GM23338 (cell line): ENCODE results near the gene LPAR6. TPM values are rescaled to one million over a fixed set of nuclear protein-coding genes. Genes with fewer than 3 reads are reported as not detected.

Experiments
- ATAC-seq: fragments of 200-7000 bp; cut with Tn5 transposase; 3 replicates; pipeline ENCODE4 v1.9.1; 2020
- DNase-seq: peaks from one replicate; pipeline ENCODE4 v3.0.0-alpha.2; 2015; ENCODE audit warnings: low spot score
- H2AFZ ChIP-seq: fragments of 200-600 bp; sonication (generic); 2 replicates; pipeline ENCODE4 v1.8.0; 2016; ENCODE audit warnings: antibody characterized with exemption, mild to moderate bottlenecking, moderate library complexity
- H3F3A ChIP-seq: fragments of 200-600 bp; sonication (generic); replicated peaks from 2 replicates; pipeline ENCODE4 v1.8.0; 2017; ENCODE audit warnings: antibody characterized with exemption, mixed run types, low read depth
- H3K27ac ChIP-seq: fragments of 200-600 bp; sonication (generic); 2 replicates; pipeline ENCODE4 v1.6.1; 2016; ENCODE audit warnings: low read depth
- H3K27me3 ChIP-seq: fragments of 200-600 bp; sonication (generic); 2 replicates; pipeline ENCODE4 v1.8.0; 2016; ENCODE audit warnings: mild to moderate bottlenecking, mixed run types, moderate library complexity; ENCODE audit not compliant: insufficient read depth
- H3K36me3 ChIP-seq: fragments of 200-600 bp; sonication (generic); 2 replicates; pipeline ENCODE4 v1.8.0; 2016; ENCODE audit warnings: mild to moderate bottlenecking; ENCODE audit not compliant: insufficient read depth
- H3K4me1 ChIP-seq: fragments of 200-600 bp; sonication (generic); 2 replicates; pipeline ENCODE4 v1.8.0; 2016; ENCODE audit warnings: mild to moderate bottlenecking, moderate library complexity; ENCODE audit not compliant: insufficient read depth
- H3K4me2 ChIP-seq: fragments of 200-600 bp; sonication (generic); 2 replicates; pipeline ENCODE4 v1.7.1; 2017; ENCODE audit warnings: mixed run types
- H3K4me3 ChIP-seq: fragments of 200-600 bp; sonication (generic); 2 replicates; pipeline ENCODE4 v1.6.1; 2016; ENCODE audit warnings: mixed run types
- H3K79me2 ChIP-seq: fragments of 200-600 bp; sonication (generic); replicated peaks from 2 replicates; pipeline ENCODE4 v1.8.0; 2017; ENCODE audit warnings: mild to moderate bottlenecking; ENCODE audit not compliant: insufficient read depth
- H3K9me2 ChIP-seq: fragments of 200-600 bp; sonication (generic); 2 replicates; pipeline ENCODE4 v1.8.0; 2017; ENCODE audit not compliant: insufficient read depth
- H4K20me1 ChIP-seq: fragments of 200-600 bp; sonication (generic); replicated peaks from 2 replicates; pipeline ENCODE4 v1.8.0; 2017; ENCODE audit warnings: mild to moderate bottlenecking; ENCODE audit not compliant: insufficient read depth
- H3K27ac Mint-ChIP-seq: 2 replicates; pipeline ENCODE4 v1.8.0; 2020; ENCODE audit warnings: inconsistent platforms, mild to moderate bottlenecking, moderate library complexity, mixed read lengths
- H3K27me3 Mint-ChIP-seq: 3 replicates; pipeline ENCODE4 v1.8.0; 2022; ENCODE audit warnings: low read depth, mild to moderate bottlenecking, moderate library complexity, mixed read lengths, inconsistent platforms; ENCODE audit not compliant: insufficient read depth, poor library complexity
- H3K36me3 Mint-ChIP-seq: 3 replicates; pipeline ENCODE4 v1.8.0; 2021; ENCODE audit warnings: low read depth, mild to moderate bottlenecking, inconsistent platforms, moderate library complexity, mixed read lengths
- H3K4me1 Mint-ChIP-seq: 3 replicates; pipeline ENCODE4 v1.8.0; 2020; ENCODE audit warnings: mild to moderate bottlenecking, inconsistent platforms, mixed read lengths
- H3K4me3 Mint-ChIP-seq: 3 replicates; pipeline ENCODE4 v1.8.0; 2021; ENCODE audit warnings: moderate library complexity, mild to moderate bottlenecking, inconsistent platforms, mixed read lengths
- H3K9me3 Mint-ChIP-seq: 3 replicates; pipeline ENCODE4 v1.8.0; 2020; ENCODE audit warnings: moderate library complexity, mild to moderate bottlenecking, inconsistent platforms, mixed read lengths
- CREB1 ChIP-seq: fragments of 250-450 bp; sonication (Bioruptor Pico); IDR thresholded peaks from 2 replicates; pipeline ENCODE4 v1.5.0; 2020; ENCODE audit warnings: low read depth, mild to moderate bottlenecking, moderate library complexity
- CTCF ChIP-seq, 2 experiments: fragments of 200-600 bp in 1 of 2; sonication (generic) in 1 of 2; conservative IDR thresholded peaks; 2 replicates each; pipeline versions ENCODE4 v1.5.1 to v1.6.1; 2016 to 2017; ENCODE audit warnings: antibody characterized with exemption in 2 of 2, low read depth in 2 of 2, mild to moderate bottlenecking in 2 of 2, moderate library complexity in 1 of 2
- ETS1 ChIP-seq: IDR thresholded peaks from 2 replicates; pipeline ENCODE4 v1.6.1; 2016; ENCODE audit warnings: antibody characterized with exemption
- EZH2 ChIP-seq: fragments of 200-600 bp; sonication (generic); IDR thresholded peaks from one replicate; pipeline ENCODE4 v1.8.0; 2017; ENCODE audit warnings: antibody characterized with exemption, mild to moderate bottlenecking, low read depth; ENCODE audit not compliant: unreplicated experiment
- EZH2phosphoT487 ChIP-seq: fragments of 200-600 bp; sonication (generic); IDR thresholded peaks from one replicate; pipeline ENCODE4 v1.8.1; 2018; ENCODE audit warnings: antibody characterized with exemption; ENCODE audit not compliant: unreplicated experiment
- JUNB ChIP-seq: IDR thresholded peaks from one replicate; pipeline ENCODE4 v1.6.1; 2016; ENCODE audit warnings: antibody characterized with exemption; ENCODE audit not compliant: unreplicated experiment
- POLR2AphosphoS5 ChIP-seq: IDR thresholded peaks from 2 replicates; pipeline ENCODE4 v1.6.1; 2016; ENCODE audit warnings: antibody characterized with exemption, low read depth
- ZNF114 ChIP-seq: fragments of 250-450 bp; sonication (Bioruptor Pico); IDR thresholded peaks from 2 replicates; pipeline ENCODE4 v1.5.0; 2020; ENCODE audit warnings: mild to moderate bottlenecking, moderate library complexity
- ZNF462 ChIP-seq: fragments of 250-450 bp; sonication (Bioruptor Pico); IDR thresholded peaks from 2 replicates; pipeline ENCODE4 v1.5.0; 2020; ENCODE audit warnings: mild to moderate bottlenecking, moderate library complexity
- polyA plus RNA-seq: library from polyadenylated mRNA; unstranded; fragments of >200 nt; fragmentation: Nextera tagmentation; extraction: Ambion mirVana; gene quantifications from 2 replicates; pipeline ENCODE4 v1.2.1, GENCODE V29; 2016
- total RNA-seq: library from RNA; depleted of rRNA; stranded (reverse); fragments of >200 nt; shearing (Covaris generic); gene quantifications from 2 replicates; pipeline ENCODE4 v1.2.3, GENCODE V29; 2014

LPAR6 gene
- total and polyA plus RNA-seq, 2 experiments from 2014 or later: 1.4 to 2.1 TPM

GRCh38 chr13:48437371-48437770 is 24.5 kb upstream of the LPAR6 start:
- no peak overlapping the region for H3K4me2 ChIP-seq
- no peaks in the 10 kb centered on the region for H3K4me1 Mint-ChIP-seq

GRCh38 chr13:48436661-48437288 is 23.9 kb upstream of the LPAR6 start:
- Mint-ChIP-seq H3K27ac (no peak overlapping the region), H3K27me3 (no peaks in the 10 kb centered on the region), H3K4me1 (no peaks in the 10 kb centered on the region), H3K36me3 (no peaks in the 10 kb centered on the region), H3K4me3 (no peak overlapping the region), H3K9me3 (no peaks in the 10 kb centered on the region)
- Histone ChIP-seq H3K4me2 (no peak overlapping the region), H3K9me2 (no peaks in the 10 kb centered on the region), H3K4me3 (no peak overlapping the region), H3K4me1 (no peaks in the 10 kb centered on the region), H3F3A (no peaks in the 10 kb centered on the region), H3K27me3 (no peaks in the 10 kb centered on the region), H3K79me2 (no peaks in the 10 kb centered on the region), H3K36me3 (no peaks in the 10 kb centered on the region), H3K27ac (no peak overlapping the region), H2AFZ (no peak overlapping the region), H4K20me1 (no peaks in the 10 kb centered on the region)
- ATAC-seq: no peak
- DNase-seq: no peak
- TF ChIP-seq JUNB: no peak
- no peak for TF ChIP-seq EZH2phosphoT487
- TF ChIP-seq ETS1: no peak
- no peak for TF ChIP-seq ZNF114 (CRISPR knock-in tag)
- TF ChIP-seq ZNF462: no peak
- no peak for TF ChIP-seq CTCF (conservative IDR thresholded peaks at IDR 0.05; ENCODE audit: low read depth in 2 of 2)
- no peak for TF ChIP-seq EZH2
- no peak for TF ChIP-seq POLR2AphosphoS5

More at GRCh38 chr13:48437371-48437770, 24.5 kb upstream of the LPAR6 start:
- Histone ChIP-seq H3K27ac (no peak overlapping the region), H3K79me2 (no peaks in the 10 kb centered on the region), H4K20me1 (no peaks in the 10 kb centered on the region), H3K4me3 (no peak overlapping the region), H3K27me3 (no peaks in the 10 kb centered on the region), H3K9me2 (no peaks in the 10 kb centered on the region), H2AFZ (no peak overlapping the region), H3K36me3 (no peaks in the 10 kb centered on the region), H3K4me1 (no peaks in the 10 kb centered on the region), H3F3A (no peaks in the 10 kb centered on the region)
- TF ChIP-seq ETS1: no peak
- TF ChIP-seq CREB1: no peak
- TF ChIP-seq EZH2phosphoT487: no peak
- H3K9me3 Mint-ChIP-seq: no peaks in the 10 kb centered on the region
- no peak for ATAC-seq
- no peak for DNase-seq
- H3K36me3 Mint-ChIP-seq: no peaks in the 10 kb centered on the region
- H3K27me3 Mint-ChIP-seq: no peaks in the 10 kb centered on the region
- no peak overlapping the region for H3K27ac Mint-ChIP-seq
- no peak overlapping the region for H3K4me3 Mint-ChIP-seq
